ENCODE measurements around the gene ADCY2.

Gene ADCY2

DNA sequence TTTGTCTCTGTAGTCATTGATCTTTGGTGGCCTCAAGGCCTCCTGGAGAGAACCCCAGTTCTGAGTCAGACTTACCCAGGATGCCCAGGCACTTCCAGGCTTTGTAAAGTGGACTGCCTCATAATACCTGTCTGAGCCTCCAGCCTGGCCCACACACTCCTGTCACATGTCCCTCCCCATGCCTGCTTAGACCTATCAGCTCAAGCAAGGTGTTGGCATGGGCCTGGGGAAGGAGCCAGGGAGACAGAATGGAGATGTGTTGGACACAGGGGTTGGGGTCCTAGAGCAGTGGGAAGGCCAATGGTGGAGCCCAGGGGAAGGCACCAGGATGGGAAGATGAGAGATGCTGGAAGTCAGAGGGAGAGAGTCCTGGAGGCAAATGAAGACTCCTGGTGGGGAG lies 318.8 kb downstream of the ADCY2 start:
- in situ Hi-C loops (cut with MboI; ENCODE audit: low sequenced_read_pairs): no loop called here

DNA sequence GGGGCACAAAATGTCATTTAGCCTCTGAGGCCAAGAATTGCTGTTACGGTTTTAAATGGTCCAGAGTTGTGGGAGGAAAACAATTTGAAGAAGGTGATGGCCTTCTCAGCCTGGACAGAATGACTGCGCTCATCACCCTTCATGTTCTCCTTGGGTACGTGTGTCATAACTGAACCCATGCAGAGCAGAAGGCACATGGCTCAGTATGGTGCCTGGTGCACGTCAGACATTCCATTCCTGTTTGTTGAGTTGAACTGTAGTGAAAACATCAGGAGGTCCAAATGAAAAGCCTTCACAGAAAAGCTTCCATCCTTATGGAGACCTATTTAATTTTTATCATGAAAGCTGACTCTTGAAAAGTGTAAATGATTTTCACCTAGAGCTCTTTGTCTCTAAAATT lies 321.8 kb downstream of the ADCY2 start:
- in situ Hi-C loops (cut with MboI; ENCODE audit: low sequenced_read_pairs): no loop called here

DNA sequence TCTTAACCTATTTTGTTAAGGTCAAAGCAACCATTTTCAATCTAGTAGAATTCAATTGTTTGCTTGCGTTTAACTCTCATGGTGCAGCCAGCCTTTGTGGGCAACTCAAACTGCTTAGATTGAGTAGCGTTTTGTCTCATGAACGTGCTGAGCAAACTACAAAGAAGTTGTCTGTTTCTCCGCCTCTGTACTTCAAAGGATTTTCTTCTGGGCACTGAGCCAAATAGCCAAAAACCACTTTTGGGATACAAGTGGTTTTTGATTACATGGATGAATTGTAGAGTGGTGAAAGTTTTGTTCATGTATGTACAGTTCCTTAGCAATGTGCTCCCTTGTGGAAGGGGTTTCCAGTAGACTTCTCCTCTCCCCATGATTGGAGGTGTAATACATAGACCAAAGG lies 332.1 kb downstream of the ADCY2 start:
- in situ Hi-C loops (cut with MboI; ENCODE audit: low sequenced_read_pairs): no loop called here

- in situ Hi-C loops (cut with MboI; ENCODE audit: low sequenced_read_pairs): no loop called here
Measured at GRCh38 chr5:7741415-7742065, 345.6 kb downstream of the ADCY2 start.

GRCh38 chr5:7742241-7742656 lies 346.3 kb downstream of the ADCY2 start:
- in situ Hi-C loops (cut with MboI; ENCODE audit: low sequenced_read_pairs): no loop called here

DNA sequence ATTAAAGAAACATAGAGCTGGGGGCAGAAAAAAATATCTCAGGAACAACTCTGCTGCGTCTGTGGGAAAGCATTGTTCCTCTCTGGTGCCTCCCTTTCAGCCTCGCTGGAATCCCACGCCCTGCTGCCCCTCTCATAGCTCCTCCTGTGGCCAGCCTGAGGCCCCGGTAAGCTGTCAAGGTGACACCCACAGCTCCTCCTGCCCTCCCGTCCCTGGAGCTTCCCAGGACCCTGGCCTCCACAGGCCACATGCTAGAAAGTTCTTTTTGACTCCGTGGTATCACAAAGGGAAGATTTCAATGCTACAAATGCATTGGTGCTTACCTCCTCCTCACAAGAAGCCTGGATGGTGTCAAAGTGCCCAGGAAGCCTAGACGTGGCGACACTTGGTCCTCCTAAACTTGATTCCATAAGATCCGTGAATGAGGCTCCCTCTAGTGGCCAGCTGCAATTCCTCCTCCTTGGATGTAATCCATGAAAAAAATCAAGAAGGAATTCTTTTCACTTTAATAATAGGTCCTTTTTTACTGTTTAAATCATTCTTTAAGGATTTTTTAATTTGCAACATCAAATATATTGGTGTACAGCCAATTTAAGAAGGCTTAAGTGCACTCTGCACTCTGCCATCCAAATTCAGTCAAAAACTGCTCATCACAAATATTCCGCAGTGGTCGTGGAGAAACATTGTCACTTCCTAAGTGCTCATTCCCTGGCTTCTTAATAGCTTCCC lies 350.1 kb downstream of the ADCY2 start:
- in situ Hi-C loops (cut with MboI; ENCODE audit: low sequenced_read_pairs): no loop called here

DNA sequence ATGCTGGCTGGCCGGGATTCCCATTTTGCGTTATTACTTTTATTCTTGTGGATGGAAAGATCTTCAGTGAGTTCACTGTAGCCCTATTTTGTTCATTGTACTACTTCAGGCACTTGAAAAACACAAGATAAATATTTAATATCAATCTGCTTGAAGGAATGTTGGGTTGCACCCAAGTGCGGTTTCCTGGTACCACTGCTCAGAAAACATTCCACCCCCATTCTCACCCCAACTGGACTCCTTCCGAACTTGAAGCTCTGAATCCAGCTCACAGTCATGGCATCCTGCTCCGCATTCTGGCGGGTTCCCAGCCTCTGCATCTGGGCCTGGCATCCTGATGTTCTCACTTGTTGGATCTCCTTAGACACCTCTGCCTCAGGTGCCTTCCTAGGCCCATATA lies 351.8 kb downstream of the ADCY2 start:
- in situ Hi-C loops (cut with MboI; ENCODE audit: low sequenced_read_pairs): no loop called here

DNA sequence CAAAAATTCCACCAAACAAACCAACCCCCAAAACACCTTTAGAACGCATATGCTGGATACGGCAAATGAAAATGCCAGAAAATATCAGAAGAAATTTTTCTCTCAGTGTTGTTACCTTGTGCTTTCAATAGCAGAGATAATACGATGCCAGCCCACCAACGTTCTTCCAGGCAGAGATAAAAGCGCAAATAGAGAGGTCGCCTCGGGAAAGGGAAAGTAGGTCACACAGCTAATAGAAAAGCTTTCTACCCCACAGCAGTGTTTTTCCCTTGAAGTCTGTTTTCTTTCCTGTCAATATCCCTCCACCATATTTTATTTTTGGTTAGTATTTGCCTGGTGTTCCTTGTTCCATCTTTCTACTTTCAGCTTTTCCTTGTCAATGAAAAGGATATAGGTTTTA lies 353.7 kb downstream of the ADCY2 start:
- in situ Hi-C loops (cut with MboI; ENCODE audit: low sequenced_read_pairs): no loop called here

DNA sequence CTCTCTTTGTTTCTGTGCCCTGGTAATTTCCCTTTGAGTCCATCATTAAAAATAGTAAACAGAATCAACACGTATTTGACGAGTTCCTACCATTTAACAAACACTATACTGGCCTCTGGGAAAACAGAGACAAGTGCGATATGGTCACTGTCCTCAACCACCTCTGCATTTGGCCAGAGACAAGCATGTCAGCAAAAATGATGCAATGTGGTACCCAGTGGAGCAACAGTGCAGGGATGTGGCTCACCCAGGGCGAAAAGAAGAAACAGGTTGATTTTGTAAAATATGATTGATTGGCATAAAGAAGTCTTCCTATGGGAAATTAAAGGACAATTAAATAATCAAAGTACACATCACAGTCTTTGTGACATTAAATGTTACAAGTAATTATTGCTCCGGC lies 355.9 kb downstream of the ADCY2 start:
- in situ Hi-C loops (cut with MboI; ENCODE audit: low sequenced_read_pairs): no loop called here

- in situ Hi-C loops (cut with MboI; ENCODE audit: low sequenced_read_pairs): no loop called here
Measured at GRCh38 chr5:7753181-7753580, 357.2 kb downstream of the ADCY2 start.

DNA sequence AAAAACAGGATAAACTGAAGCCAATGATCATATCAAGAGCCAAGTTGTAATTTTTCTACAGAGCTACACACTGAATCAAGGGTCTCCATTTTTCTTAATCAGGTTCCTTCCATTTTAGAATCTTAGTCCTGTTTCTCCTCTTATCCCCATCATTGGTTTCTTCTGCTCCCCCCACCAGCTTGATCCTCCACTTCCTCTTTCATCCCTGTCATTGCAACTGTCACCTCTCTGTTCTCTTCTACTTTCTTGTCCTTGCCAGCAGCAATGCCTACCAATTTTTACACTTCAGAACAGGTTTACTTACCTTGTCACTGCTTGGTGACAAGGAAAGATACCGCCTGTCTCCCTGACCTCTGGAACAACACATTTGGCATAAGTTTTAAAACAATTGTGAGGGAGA lies 357.7 kb downstream of the ADCY2 start:
- in situ Hi-C loops (cut with MboI; ENCODE audit: low sequenced_read_pairs): no loop called here

- in situ Hi-C loops (cut with MboI; ENCODE audit: low sequenced_read_pairs): no loop called here
Measured at GRCh38 chr5:7754490-7754889, 358.6 kb downstream of the ADCY2 start.

- in situ Hi-C loops (cut with MboI; ENCODE audit: low sequenced_read_pairs): no loop called here
Measured at GRCh38 chr5:7754997-7755596, 359.2 kb downstream of the ADCY2 start.

- in situ Hi-C loops (cut with MboI; ENCODE audit: low sequenced_read_pairs): no loop called here
Measured at GRCh38 chr5:7755958-7756357, 360.0 kb downstream of the ADCY2 start.

GRCh38 chr5:7756453-7756852 lies 360.5 kb downstream of the ADCY2 start:
- in situ Hi-C loops (cut with MboI; ENCODE audit: low sequenced_read_pairs): no loop called here

- in situ Hi-C loops (cut with MboI; ENCODE audit: low sequenced_read_pairs): no loop called here
Measured at GRCh38 chr5:7759257-7759871, 363.4 kb downstream of the ADCY2 start.

- in situ Hi-C loops (cut with MboI; ENCODE audit: low sequenced_read_pairs): no loop called here
Measured at GRCh38 chr5:7759951-7760580, 364.1 kb downstream of the ADCY2 start.

GRCh38 chr5:7762267-7762666 lies 366.3 kb downstream of the ADCY2 start:
- in situ Hi-C loops (cut with MboI; ENCODE audit: low sequenced_read_pairs): no loop called here

DNA sequence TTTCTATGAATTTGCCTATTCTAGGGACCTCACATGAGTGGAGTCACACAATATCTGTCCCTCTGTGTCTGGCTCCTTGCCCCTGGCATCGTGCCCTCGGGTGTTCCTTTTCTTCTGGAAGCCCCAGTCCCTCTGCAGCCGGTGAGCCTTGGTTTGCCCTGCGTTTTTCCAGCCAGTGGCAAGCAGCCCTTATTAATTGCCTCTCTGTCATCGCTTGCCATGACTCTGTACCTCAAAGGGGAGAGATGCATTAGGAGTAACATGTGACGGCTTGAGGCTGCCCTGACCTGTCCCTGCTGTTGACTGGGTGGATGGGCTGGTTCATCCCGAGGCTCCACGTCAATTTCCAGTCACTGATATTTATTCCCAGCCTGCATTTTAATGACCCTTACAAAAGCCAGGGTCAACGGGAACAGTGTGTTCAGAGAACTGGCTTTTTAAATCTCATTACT lies 367.7 kb downstream of the ADCY2 start:
- in situ Hi-C loops (cut with MboI; ENCODE audit: low sequenced_read_pairs): no loop called here

DNA sequence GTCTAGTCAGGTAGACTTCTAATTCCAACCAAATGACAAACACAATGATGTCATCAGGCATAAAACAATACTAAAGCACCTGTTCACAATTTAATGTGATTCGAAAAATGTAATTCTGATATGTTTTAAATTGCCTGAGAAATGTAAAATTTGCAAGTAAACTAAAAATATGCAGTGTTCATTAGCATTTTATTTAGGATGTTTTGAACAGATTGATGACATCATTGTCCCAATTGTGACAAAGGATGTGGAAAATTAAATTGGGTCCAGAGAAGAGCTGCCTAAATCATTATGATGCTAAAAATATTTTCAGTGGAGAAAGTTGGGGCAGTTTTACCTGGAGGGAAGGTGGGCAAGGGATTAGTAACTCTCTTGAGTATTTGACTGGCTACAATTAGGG lies 368.5 kb downstream of the ADCY2 start:
- in situ Hi-C loops (cut with MboI; ENCODE audit: low sequenced_read_pairs): no loop called here

DNA sequence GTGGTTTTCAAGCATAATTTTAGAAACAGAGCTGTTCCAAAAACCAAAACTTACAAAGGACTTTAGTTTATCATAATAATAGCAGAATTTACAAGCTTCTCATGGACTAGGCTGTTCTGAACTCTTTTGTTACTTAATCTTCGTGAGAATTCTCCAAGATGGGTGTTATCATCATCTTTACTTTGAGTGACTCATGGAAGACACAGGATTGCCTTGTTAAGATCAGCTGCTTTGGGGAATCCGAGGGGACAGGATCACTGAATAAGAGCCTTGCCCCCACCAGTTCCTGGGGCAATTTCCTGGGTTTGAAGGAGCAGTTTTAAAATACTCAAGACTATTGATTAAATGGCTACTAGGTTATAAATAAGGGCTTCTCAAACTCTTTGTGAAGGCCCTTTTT lies 374.5 kb downstream of the ADCY2 start:
- in situ Hi-C loops (cut with MboI; ENCODE audit: low sequenced_read_pairs): no loop called here
